H7 (cell line): Measurements from ENCODE around the gene NTNG1. TPM values are rescaled to one million over a fixed set of nuclear protein-coding genes. Genes with fewer than 3 reads are reported as not detected.
A peak's percentile ranks its signal among the peaks of the same experiment; 100 is the strongest.

ENCODE experiments used
- DNase-seq: peaks from one replicate; pipeline ENCODE4 v3.0.0; 2012
- H3K27me3 ChIP-seq: 2 replicates; pipeline ENCODE4 v1.6.0; 2011; ENCODE audit warnings: mild to moderate bottlenecking, low read length; ENCODE audit not compliant: control insufficient read depth, insufficient read depth
- H3K36me3 ChIP-seq: replicated peaks from 2 replicates; pipeline ENCODE4 v1.5.1; 2011; ENCODE audit warnings: low read length; ENCODE audit not compliant: control insufficient read depth, insufficient read depth
- H3K4me3 ChIP-seq: 2 replicates; pipeline ENCODE4 v1.5.1; 2011; ENCODE audit warnings: low read depth, mild to moderate bottlenecking, control low read depth, low read length, moderate library complexity; ENCODE audit not compliant: insufficient read depth
- total RNA-seq: library from RNA; depleted of rRNA; stranded (reverse); fragments of >200 nt; shearing (Covaris generic); gene quantifications from 2 replicates; pipeline ENCODE4 v1.2.3, GENCODE V29; 2014

The NTNG1 gene
- total RNA-seq, 1 experiment from 2014 or later, result 5.4 TPM

DNA sequence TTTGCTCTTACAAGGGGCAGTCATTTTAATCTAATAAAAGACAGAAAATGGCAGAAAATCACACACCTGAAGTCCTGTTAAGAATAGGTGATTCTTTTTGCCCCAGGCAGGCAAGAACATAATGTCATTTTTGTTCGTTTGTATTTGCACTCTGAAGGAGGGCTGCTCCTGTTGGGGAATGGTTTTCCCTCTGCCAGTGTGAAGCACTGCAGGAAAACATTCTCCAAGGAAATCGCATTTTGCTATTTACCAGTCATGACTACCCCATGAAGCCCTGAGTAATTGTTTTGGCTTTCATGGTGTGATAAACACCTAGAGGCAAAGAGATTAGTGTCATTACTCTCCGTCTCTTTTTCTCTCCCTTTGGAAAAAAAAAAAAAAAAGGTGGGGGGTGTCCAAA is 345.5 kb downstream of the NTNG1 start:
- H3K4me3 ChIP-seq, result no peak overlapping the region

DNA sequence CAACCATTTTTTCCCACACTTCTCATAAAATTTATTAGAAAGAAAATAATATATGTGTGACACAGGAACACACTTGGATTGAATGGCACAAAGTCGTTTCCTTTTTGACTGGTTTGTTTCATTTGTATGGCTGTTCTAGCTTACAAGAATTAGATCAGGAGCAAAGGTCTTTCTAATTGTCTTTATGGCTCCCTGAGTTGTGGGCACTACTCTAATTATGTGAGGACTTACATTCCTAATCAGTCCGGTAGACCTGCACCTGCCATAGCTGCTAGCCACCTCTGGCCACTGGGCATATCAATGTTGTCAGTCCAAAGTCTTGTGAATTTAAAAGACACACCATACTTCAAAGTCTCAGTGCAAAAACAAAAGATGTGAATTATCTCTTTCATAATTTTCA is 346.7 kb downstream of the NTNG1 start:
- Histone ChIP-seq H3K4me3 (no peak overlapping the region), H3K36me3 (no peaks in the 10 kb centered on the region), H3K27me3 (no peaks in the 10 kb centered on the region)
- DNase-seq, result no peak

More for the DNA sequence above, 345.5 kb downstream of the NTNG1 start:
- no peak for DNase-seq
- no peaks in the 10 kb centered on the region for H3K27me3 ChIP-seq
- H3K36me3 ChIP-seq, result no peaks in the 10 kb centered on the region

DNA sequence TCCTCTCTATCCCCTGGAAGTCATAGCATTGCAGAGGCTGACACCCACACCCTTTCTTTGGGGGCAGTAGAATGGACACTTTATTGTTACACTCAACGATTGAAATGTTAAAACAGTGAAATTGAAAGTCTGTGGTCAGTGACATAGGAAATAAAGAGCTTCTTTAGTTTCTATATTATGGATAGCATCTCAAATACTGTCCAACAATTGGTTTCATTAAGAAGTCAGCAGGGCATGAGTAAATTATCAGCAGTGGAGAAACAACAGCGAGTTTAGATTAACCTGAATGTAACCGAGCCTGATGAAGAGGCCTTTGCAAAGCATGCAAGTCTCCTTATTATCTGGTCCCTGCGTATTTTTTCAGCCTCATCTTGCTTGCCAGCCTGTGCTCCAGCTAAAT is 350.7 kb downstream of the NTNG1 start:
- Histone ChIP-seq H3K27me3 (no peaks in the 10 kb centered on the region), H3K36me3 (no peaks in the 10 kb centered on the region), H3K4me3 (no peak overlapping the region)
- DNase-seq, result no peak

DNA sequence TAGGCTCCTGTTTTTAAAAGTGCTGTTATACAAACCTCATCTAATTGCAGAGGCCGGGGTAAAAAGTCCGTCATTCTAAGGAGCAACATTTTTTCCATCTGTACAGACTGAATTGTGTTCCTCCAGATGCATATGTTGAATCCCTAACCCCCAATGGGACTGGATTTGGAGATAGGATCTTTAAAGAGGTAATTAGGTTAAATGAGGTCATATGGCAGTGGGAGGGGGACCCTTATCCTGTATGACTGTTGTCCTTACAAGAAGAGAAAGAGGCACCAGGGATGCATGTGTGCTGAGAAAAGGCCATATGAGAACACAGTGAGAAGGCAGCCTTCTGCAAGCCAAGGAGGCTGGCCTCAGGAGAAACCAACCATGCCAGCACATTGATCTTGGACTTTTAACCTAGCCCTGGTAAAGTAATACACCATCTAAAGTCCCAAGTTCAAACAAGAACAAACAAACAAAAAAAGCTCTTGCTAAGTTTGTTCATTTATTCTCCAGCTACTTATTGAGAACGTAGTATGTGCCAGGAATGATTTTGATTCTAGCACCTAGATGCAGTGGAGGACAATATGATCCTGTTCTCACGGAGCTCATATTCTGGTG is 352.4 kb downstream of the NTNG1 start:
- Histone ChIP-seq H3K36me3 (no peaks in the 10 kb centered on the region), H3K27me3 (no peaks in the 10 kb centered on the region), H3K4me3 (no peak overlapping the region)
- DNase-seq, result no peak

DNA sequence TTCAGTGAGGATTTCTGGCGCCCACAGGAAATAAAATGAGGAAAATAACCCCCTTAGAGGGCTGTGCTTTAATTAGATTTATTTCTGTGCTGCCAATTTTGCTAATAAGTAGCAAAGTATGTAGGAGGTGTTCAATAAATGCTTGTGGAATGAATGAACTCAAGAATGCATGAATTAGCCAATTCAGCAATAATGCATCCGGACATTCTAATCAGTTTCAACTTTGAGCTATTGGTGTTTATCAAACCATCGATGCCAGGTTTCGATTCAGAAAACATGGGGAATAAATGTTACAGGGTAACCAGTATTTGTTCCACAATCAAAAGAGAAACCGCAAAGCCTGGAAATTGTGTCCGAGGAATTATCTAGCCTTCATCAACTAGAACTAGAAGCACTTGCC is 353.2 kb downstream of the NTNG1 start:
- no peak for DNase-seq
- Histone ChIP-seq H3K36me3 (no peaks in the 10 kb centered on the region), H3K4me3 (no peak overlapping the region), H3K27me3 (no peaks in the 10 kb centered on the region)

DNA sequence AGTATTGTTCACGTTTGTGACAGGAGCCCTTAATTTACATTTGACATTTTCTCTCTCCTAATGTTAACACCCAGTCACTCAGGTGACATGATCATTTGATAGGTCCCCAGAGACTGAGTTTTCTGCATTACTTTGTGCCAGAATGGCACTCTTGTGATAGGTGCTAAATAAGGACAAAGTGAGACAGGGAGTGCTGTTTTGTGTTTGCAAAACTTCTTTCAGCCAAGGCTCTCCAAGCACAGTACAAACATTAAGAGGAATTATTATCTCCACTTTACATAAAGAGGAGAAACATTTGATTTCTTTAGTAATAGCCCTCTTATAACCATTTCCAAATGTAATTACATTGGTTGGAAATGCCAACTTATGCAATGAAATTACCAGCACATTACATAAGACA is 355.2 kb downstream of the NTNG1 start:
- Histone ChIP-seq H3K4me3 (no peak overlapping the region), H3K36me3 (no peaks in the 10 kb centered on the region), H3K27me3 (no peaks in the 10 kb centered on the region)
- no peak for DNase-seq

DNA sequence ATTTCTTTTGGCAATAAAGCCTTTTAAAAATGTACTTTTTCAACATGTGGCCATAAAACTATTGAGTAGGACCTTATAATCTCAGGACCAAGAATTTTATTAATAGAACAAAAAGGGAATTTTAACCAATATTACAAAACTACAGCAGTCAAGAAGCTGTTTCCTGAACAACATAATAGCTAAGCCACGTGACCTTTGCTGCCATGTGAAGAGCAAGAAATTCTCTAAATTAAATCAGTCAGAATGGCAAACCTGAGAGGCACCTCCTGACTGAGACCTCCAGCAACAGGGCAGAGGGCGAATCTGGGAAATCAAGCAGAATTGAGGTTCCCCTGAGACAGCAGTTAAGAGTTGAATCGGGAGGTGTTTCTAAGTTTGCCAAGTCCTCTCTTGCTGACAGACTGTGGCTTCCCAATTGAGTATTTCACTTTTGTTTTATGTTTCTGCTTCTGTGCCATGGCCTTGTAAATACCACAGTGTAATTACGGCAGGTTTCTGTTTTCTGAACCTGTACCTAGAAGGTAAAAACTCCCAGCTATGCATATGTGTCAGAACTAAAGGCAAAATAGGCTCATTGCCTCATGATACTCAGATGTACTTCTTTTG is 358.4 kb downstream of the NTNG1 start:
- no peak for DNase-seq
- Histone ChIP-seq H3K36me3 (no peaks in the 10 kb centered on the region), H3K4me3 (no peak overlapping the region), H3K27me3 (no peaks in the 10 kb centered on the region)

DNA sequence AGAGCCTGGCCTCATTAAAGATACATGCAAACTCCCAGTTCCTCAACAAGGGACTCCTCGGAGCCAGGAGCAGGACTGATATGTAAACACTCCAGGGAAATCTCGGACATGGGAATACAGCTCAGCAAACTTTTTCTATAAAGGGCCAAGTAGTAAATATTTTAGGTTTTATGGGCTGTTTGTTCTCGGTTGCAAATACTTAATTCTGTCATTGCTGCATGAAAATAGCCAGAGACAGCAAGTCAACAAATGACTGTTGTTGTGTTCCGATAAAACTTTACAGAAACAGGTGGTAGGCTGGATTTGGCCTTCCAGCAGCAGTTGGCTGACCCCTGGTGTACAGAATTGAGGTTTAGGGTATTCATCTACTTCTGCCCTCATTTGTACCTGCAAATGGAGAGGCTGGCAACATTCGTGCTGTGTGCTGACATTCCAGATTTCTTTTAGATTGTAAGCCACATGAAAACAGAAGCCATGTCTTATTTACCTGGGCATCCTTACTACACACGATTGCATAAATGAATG is 360.3 kb downstream of the NTNG1 start:
- no peak for DNase-seq
- no peaks in the 10 kb centered on the region for H3K27me3 ChIP-seq
- no peaks in the 10 kb centered on the region for H3K36me3 ChIP-seq
- H3K4me3 ChIP-seq, result no peak overlapping the region

DNA sequence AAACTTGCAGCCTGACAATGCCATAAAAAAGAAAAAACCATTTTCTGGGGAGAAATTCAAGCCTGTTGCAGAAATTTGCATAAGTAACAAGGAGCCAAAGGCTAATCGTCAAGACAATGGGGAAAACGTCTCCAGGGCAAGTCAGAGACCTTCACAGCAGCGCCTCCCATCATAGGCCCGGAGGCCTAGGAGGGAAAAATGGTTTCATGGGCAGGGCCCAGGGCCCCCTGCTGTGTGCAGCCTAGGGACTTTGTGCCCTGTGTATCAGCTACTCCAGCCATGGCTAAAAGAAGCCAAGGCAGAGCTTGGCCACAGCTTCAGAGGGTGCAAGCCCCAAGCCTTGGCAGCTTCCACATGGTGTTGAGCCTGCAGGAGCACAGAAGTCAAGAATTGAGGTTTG is 369.5 kb downstream of the NTNG1 start:
- no peaks in the 10 kb centered on the region for H3K27me3 ChIP-seq
- no peak for DNase-seq
- H3K4me3 ChIP-seq, result no peak overlapping the region
- no peaks in the 10 kb centered on the region for H3K36me3 ChIP-seq

DNA sequence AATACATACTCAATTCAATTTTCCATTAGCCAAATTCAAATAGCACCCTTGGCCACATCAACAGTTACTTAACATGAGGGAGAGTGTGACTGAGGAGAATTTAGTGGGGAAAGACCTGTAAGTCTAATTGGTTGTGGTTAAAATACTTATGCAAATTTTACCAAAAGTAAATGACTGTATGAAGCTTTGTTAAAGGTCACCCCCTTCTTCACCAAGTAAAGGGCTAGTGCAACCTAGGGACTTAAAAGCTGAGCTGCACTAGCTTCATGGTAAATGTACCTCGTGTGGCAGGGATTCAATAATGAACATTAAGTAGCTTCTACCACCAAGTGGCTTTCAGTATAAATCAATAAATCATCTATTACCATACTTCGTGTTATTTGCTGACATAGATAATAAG is 372.0 kb downstream of the NTNG1 start:
- H3K36me3 ChIP-seq, result no peaks in the 10 kb centered on the region
- no peaks in the 10 kb centered on the region for H3K27me3 ChIP-seq
- no peak overlapping the region for H3K4me3 ChIP-seq
- DNase-seq, result no peak

DNA sequence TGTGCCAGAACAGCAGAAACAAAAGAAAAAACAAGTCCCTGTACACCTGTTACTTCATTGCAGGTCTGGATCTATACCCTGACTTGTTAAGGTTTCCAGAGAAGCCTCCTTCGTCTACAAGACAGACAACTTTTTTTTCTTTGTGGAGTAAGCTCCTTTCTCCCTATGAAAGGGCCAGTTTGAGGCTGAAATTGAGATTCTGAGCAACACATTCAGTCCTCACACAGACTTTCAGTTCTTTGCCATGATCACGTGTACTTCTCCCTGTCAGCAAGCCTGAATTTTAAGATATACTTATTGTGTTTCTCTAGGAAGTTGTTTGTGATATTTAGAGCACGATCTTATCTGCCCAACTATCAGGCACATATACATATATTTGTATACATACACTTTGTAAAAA is 374.0 kb downstream of the NTNG1 start:
- DNase-seq, result no peak
- Histone ChIP-seq H3K27me3 (no peaks in the 10 kb centered on the region), H3K36me3 (no peaks in the 10 kb centered on the region), H3K4me3 (no peak overlapping the region)

DNA sequence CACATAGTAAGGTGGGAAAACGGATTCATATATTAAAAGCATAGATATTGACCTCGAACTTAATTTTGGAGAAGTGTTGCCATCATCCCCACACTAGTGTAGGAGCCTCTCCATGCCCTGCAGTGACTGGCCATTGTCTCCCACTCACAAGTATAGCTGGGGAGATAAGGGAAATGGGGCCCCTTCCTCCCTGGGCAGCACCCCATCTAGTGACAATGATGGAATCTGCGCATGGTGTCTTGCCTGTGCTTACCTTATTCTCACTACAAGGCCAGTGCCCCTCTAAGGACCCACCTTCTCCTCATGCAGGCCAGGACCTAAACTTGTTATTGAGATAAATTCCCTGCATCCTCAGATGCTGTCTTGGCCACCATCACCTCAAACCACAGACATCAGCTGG is 374.9 kb downstream of the NTNG1 start:
- DNase-seq, result no peak
- H3K4me3 ChIP-seq, result no peak overlapping the region
- no peaks in the 10 kb centered on the region for H3K27me3 ChIP-seq
- no peaks in the 10 kb centered on the region for H3K36me3 ChIP-seq

DNA sequence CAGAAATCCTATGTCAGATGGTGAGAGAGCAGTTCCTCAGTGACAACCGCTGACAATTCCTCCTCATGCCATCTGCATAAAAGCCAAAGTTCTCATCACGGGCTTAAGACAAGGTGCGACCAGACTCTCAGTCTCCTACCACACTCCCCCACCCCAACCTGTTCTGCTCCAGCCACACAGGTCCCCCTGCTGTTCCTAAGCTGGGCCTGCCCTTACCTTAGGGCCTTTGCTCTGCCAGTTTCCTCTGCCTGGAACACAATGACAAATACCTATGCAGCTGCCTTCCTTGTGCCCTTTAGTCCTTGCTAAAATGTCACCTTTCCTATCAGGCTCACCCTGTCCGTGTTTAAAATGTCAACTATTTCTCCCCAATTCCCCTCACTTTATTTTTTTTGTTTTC is 382.2 kb downstream of the NTNG1 start:
- DNase-seq, result peak; percentile 32
- no peaks in the 10 kb centered on the region for H3K36me3 ChIP-seq
- no peaks in the 10 kb centered on the region for H3K27me3 ChIP-seq
- H3K4me3 ChIP-seq, result no peak overlapping the region

DNA sequence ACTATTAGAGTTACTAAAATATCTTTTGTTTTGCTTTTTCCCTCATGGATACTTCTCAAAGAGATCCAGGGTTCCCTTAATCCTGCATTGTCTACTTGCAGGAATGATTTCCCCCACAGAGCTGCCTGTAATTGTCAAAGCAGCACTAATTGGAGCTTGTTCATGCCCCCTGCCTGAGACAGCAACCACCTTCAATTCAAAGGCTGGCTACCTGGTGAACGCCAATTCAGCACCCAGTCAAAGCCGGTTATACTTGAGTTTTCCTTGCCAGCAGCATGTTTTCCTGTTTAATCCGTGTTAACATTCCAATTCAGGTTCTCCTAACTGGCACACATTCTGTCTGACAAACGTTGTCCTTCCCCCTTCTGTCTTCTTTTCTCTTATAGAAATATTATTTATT is 382.9 kb downstream of the NTNG1 start:
- no peak overlapping the region for H3K4me3 ChIP-seq
- no peaks in the 10 kb centered on the region for H3K36me3 ChIP-seq
- DNase-seq, result peak; percentile 22
- no peaks in the 10 kb centered on the region for H3K27me3 ChIP-seq

DNA sequence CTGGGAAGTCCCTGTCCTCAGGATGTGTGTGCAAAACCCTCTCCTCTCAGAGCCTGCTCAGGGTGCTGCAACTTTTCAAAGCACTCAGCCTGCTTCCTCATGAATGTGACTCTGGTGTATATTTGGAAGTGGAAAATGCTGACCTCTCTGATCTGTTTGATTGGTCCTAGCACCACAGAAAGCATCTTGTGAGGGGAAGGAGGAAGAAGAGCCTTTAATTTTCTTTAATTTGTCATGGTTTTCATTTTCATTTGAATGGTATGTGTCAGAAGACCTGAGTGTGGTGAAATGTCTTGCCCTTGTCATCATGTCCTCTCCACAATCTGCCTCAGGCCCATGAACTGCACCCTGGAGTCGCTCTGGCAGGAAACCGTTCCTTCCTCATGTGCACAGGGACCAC is 383.5 kb downstream of the NTNG1 start:
- DNase-seq, result no peak
- Histone ChIP-seq H3K4me3 (no peak overlapping the region), H3K27me3 (no peaks in the 10 kb centered on the region), H3K36me3 (no peaks in the 10 kb centered on the region)

DNA sequence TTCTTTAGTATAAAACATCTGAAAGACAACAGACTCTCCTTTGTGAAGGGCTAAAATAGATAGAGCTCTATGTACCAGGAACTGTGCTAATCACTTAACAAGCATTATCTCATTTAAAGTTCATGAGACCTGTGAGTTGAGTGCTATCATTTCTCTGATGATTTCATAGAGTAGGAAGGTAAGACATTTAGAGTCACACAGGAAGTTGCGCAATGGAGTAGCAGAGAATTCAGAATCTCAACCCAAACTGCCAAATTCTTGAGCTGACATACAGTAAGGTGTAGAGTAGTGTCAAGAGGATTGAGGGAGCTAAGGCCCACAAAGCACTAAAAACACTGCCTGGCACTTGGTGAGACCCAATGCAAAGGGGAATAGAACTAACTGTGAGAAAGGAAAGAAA is 384.3 kb downstream of the NTNG1 start:
- no peak for DNase-seq
- no peaks in the 10 kb centered on the region for H3K36me3 ChIP-seq
- H3K27me3 ChIP-seq, result no peaks in the 10 kb centered on the region
- no peak overlapping the region for H3K4me3 ChIP-seq
